Measurements from ENCODE around the gene KCNMA1.
A peak's percentile ranks its signal among the peaks of the same experiment; 100 is the strongest.

KCNMA1 gene

GRCh38 chr10:77229704-77230103 lies 407.9 kb downstream of the KCNMA1 start:
- Histone ChIP-seq H3K9ac (ENCODE audit: low read depth, low read length) (no peak overlapping the region), H3K4me1 (ENCODE audit: control insufficient read depth, insufficient read depth, low read length) (peaks cover 16% of the 10 kb centered on the region), H3K9me3 (replicated peaks; ENCODE audit: low read length) (no peaks in the 10 kb centered on the region), H3K27me3 (ENCODE audit: control insufficient read depth, insufficient read depth, low read length) (no peaks in the 10 kb centered on the region), H3K4me2 (ENCODE audit: low read length) (peak overlapping the region; percentile 3), H3K4me3 (ENCODE audit: low read length) (no peak overlapping the region), H3K36me3 (ENCODE audit: insufficient read depth, low read length) (no peaks in the 10 kb centered on the region)

- H3K9ac ChIP-seq (ENCODE audit: low read depth, low read length) = no peak overlapping the region
- H3K27me3 ChIP-seq (ENCODE audit: control insufficient read depth, insufficient read depth, low read length) = no peaks in the 10 kb centered on the region
These were observed 409.0 kb downstream of the KCNMA1 start for GRCh38 chr10:77228559-77228958.

DNA sequence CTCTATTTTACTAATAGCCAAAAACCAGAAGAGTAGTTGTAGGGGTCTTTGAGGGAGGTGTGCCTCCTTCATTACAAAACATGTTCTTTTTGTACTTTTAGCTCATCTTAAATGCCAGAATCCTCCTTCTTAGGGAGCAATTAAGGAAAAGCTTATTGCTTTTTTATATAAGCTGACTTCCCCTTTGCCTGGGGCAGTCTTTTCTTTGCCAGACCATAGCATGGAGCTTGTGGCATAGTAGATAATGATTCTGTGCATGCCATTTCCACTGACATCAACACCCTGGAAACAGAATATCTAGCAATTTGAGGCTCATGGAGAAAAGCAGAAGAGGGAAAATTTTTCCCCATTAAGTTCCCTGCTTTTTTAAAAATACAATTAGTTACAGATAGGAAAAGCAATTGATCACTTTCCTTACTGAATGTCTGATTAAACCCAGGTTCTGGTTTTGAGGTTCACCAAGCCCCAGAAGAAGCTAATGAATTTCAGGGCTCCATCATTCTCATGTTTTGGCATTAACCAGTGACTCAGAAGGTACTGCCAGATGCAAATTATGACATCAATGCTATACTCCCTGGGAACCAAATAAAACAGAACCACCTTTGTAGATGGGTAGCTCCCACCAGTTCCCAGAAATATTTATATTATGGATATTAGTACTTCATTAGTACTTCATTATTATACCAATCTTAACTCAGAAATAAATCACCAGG lies 410.6 kb downstream of the KCNMA1 start:
- Histone ChIP-seq H3K9me3 (replicated peaks; ENCODE audit: low read length) (no peaks in the 10 kb centered on the region), H3K9ac (ENCODE audit: low read depth, low read length) (no peak overlapping the region), H3K4me2 (ENCODE audit: low read length) (no peak overlapping the region), H3K4me1 (ENCODE audit: control insufficient read depth, insufficient read depth, low read length) (peaks cover 21% of the 10 kb centered on the region), H3K27me3 (ENCODE audit: control insufficient read depth, insufficient read depth, low read length) (no peaks in the 10 kb centered on the region), H3K4me3 (ENCODE audit: low read length) (no peak overlapping the region), H3K36me3 (ENCODE audit: insufficient read depth, low read length) (no peaks in the 10 kb centered on the region)

More at GRCh38 chr10:77228559-77228958, 409.0 kb downstream of the KCNMA1 start:
- Histone ChIP-seq H3K4me3 (ENCODE audit: low read length) (no peak overlapping the region), H3K36me3 (ENCODE audit: insufficient read depth, low read length) (no peaks in the 10 kb centered on the region), H3K4me1 (ENCODE audit: control insufficient read depth, insufficient read depth, low read length) (peaks cover 21% of the 10 kb centered on the region), H3K9me3 (replicated peaks; ENCODE audit: low read length) (no peaks in the 10 kb centered on the region), H3K4me2 (ENCODE audit: low read length) (no peak overlapping the region)

GRCh38 chr10:77226452-77226851 lies 411.2 kb downstream of the KCNMA1 start:
- Histone ChIP-seq H3K4me2 (ENCODE audit: low read length) (no peak overlapping the region), H3K27me3 (ENCODE audit: control insufficient read depth, insufficient read depth, low read length) (no peaks in the 10 kb centered on the region), H3K9ac (ENCODE audit: low read depth, low read length) (no peak overlapping the region), H3K36me3 (ENCODE audit: insufficient read depth, low read length) (no peaks in the 10 kb centered on the region), H3K4me3 (ENCODE audit: low read length) (no peak overlapping the region), H3K9me3 (replicated peaks; ENCODE audit: low read length) (no peaks in the 10 kb centered on the region), H3K4me1 (ENCODE audit: control insufficient read depth, insufficient read depth, low read length) (peaks cover 21% of the 10 kb centered on the region)

DNA sequence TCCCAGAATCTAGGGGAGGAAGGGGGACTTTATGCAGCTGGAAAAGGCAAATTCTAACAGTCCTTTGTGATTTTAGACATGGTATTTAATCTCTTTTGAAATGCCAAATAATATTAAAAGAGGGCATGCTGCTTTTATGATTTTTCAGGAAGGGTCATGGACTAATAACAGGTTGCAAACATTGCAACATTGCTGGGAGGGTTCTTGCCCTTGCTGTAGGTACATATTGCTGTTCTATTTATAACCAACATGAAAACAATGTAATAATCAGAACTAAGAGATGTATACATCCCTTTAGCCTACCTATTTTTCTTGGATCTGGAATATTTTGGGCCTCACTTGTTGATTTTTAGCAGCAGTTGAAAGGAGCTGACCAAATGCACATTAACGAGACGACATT lies 411.6 kb downstream of the KCNMA1 start:
- H3K4me3 ChIP-seq (ENCODE audit: low read length) = no peak overlapping the region
- no peaks in the 10 kb centered on the region for H3K27me3 ChIP-seq (ENCODE audit: control insufficient read depth, insufficient read depth, low read length)
- H3K4me2 ChIP-seq (ENCODE audit: low read length) = no peak overlapping the region
- no peaks in the 10 kb centered on the region for H3K9me3 ChIP-seq (replicated peaks; ENCODE audit: low read length)
- H3K36me3 ChIP-seq (ENCODE audit: insufficient read depth, low read length) = no peaks in the 10 kb centered on the region
- no peak overlapping the region for H3K9ac ChIP-seq (ENCODE audit: low read depth, low read length)
- H3K4me1 ChIP-seq (ENCODE audit: control insufficient read depth, insufficient read depth, low read length) = peaks cover 21% of the 10 kb centered on the region

- Histone ChIP-seq H3K9me3 (replicated peaks; ENCODE audit: low read length) (no peaks in the 10 kb centered on the region), H3K27me3 (ENCODE audit: control insufficient read depth, insufficient read depth, low read length) (no peaks in the 10 kb centered on the region), H3K4me2 (ENCODE audit: low read length) (no peak overlapping the region), H3K4me1 (ENCODE audit: control insufficient read depth, insufficient read depth, low read length) (peaks cover 5% of the 10 kb centered on the region), H3K36me3 (ENCODE audit: insufficient read depth, low read length) (no peaks in the 10 kb centered on the region), H3K4me3 (ENCODE audit: low read length) (no peak overlapping the region), H3K9ac (ENCODE audit: low read depth, low read length) (no peak overlapping the region)
These were observed 413.8 kb downstream of the KCNMA1 start for GRCh38 chr10:77223526-77224460.

DNA sequence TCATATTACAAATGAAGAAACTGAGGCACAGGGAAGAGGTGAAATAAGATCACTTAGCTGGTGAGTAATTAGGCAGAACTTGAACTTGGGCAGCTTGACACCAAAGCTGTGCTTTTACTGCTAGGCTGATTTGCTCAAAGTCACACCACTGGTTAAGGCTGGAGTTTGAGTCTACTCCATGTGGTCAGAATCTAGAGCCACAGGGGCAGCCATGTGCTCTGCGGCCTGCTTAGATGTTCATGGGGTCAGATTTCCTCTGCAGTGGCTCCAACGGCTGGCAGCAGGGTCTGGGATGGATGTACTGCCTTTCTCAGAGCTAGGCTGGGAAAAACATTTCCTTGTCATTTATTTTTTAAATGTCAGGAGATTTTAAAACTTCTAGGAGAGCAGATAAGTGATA lies 417.5 kb downstream of the KCNMA1 start:
- Histone ChIP-seq H3K36me3 (ENCODE audit: insufficient read depth, low read length) (no peaks in the 10 kb centered on the region), H3K9me3 (replicated peaks; ENCODE audit: low read length) (no peaks in the 10 kb centered on the region), H3K4me1 (ENCODE audit: control insufficient read depth, insufficient read depth, low read length) (peaks cover 5% of the 10 kb centered on the region), H3K9ac (ENCODE audit: low read depth, low read length) (no peak overlapping the region), H3K4me2 (ENCODE audit: low read length) (no peak overlapping the region), H3K27me3 (ENCODE audit: control insufficient read depth, insufficient read depth, low read length) (no peaks in the 10 kb centered on the region), H3K4me3 (ENCODE audit: low read length) (no peak overlapping the region)

DNA sequence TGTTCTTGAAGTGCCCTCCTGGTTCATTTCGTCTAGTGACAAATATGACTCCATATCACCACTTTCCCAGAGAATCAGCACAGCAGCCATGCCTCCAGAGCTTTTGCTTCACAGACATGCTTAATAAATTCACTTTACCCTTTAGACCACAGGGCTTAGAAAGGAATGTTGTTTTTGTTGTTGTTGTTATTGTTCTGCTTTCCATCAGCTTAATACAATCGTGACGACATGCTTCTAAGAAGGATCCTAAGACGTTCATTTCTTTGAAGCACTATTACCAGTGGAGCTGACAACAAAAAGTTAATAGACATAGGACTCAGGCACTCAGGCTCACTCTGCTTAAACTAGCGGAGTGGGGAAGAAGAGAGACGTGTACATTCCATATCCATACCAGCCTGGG lies 418.6 kb downstream of the KCNMA1 start:
- H3K27me3 ChIP-seq (ENCODE audit: control insufficient read depth, insufficient read depth, low read length) = no peaks in the 10 kb centered on the region
- peaks cover 3% of the 10 kb centered on the region for H3K4me1 ChIP-seq (ENCODE audit: control insufficient read depth, insufficient read depth, low read length)
- H3K4me2 ChIP-seq (ENCODE audit: low read length) = no peak overlapping the region
- no peak overlapping the region for H3K4me3 ChIP-seq (ENCODE audit: low read length)
- H3K9me3 ChIP-seq (replicated peaks; ENCODE audit: low read length) = no peaks in the 10 kb centered on the region
- H3K9ac ChIP-seq (ENCODE audit: low read depth, low read length) = no peak overlapping the region
- no peaks in the 10 kb centered on the region for H3K36me3 ChIP-seq (ENCODE audit: insufficient read depth, low read length)

DNA sequence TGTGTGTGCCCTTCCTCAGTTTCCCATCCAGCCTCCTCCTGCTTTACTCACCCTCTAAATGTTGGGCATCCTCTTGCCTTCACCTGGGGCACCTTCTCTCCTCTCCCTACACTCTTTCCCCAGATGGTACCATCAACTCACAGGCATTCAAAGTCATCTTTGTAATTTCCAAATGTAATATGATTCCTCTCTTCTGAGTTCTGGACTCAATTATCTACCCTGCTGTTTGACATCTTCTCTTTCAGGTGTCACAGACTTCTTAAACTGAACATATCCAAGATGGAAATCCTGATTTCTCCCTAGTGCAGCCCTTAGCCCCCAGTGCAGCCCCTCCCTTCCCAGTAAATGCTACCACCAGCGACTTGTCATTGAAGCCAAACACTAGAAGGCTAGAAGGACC lies 422.8 kb downstream of the KCNMA1 start:
- no peaks in the 10 kb centered on the region for H3K9me3 ChIP-seq (replicated peaks; ENCODE audit: low read length)

DNA sequence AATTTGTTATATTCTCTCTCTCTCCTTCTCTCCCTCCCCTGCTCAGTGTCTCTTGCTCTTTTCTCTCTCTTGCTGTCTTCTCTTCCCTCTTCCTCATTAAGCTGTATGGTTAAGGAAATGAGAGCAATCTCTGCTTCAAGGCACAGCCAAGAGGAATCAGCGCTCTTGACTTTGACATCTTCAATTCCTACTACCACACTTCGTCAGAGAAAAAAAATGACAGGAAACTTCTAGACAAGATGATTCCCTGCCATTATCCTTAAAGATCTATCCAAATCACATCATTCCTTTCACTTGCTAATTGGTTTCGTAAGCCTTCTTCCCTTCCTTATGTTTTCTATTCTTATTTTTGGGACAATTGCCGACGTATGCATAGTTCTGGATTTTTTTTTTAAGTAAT lies 425.0 kb downstream of the KCNMA1 start:
- H3K27me3 ChIP-seq (ENCODE audit: control insufficient read depth, insufficient read depth, low read length) = no peaks in the 10 kb centered on the region
- no peaks in the 10 kb centered on the region for H3K9me3 ChIP-seq (replicated peaks; ENCODE audit: low read length)
- no peak overlapping the region for H3K9ac ChIP-seq (ENCODE audit: low read depth, low read length)
- no peak overlapping the region for H3K4me3 ChIP-seq (ENCODE audit: low read length)
- no peak overlapping the region for H3K4me2 ChIP-seq (ENCODE audit: low read length)
- no peaks in the 10 kb centered on the region for H3K4me1 ChIP-seq (ENCODE audit: control insufficient read depth, insufficient read depth, low read length)
- no peaks in the 10 kb centered on the region for H3K36me3 ChIP-seq (ENCODE audit: insufficient read depth, low read length)

More for the DNA sequence above, 422.8 kb downstream of the KCNMA1 start:
- Histone ChIP-seq H3K9ac (ENCODE audit: low read depth, low read length) (no peak overlapping the region), H3K4me1 (ENCODE audit: control insufficient read depth, insufficient read depth, low read length) (no peaks in the 10 kb centered on the region), H3K27me3 (ENCODE audit: control insufficient read depth, insufficient read depth, low read length) (no peaks in the 10 kb centered on the region), H3K36me3 (ENCODE audit: insufficient read depth, low read length) (no peaks in the 10 kb centered on the region), H3K4me3 (ENCODE audit: low read length) (no peak overlapping the region), H3K4me2 (ENCODE audit: low read length) (no peak overlapping the region)

GRCh38 chr10:77210645-77211044 lies 427.0 kb downstream of the KCNMA1 start:
- H3K4me2 ChIP-seq (ENCODE audit: low read length) = no peak overlapping the region
- H3K36me3 ChIP-seq (ENCODE audit: insufficient read depth, low read length) = no peaks in the 10 kb centered on the region
- no peak overlapping the region for H3K4me3 ChIP-seq (ENCODE audit: low read length)
- no peak overlapping the region for H3K9ac ChIP-seq (ENCODE audit: low read depth, low read length)
- H3K4me1 ChIP-seq (ENCODE audit: control insufficient read depth, insufficient read depth, low read length) = no peaks in the 10 kb centered on the region
- H3K27me3 ChIP-seq (ENCODE audit: control insufficient read depth, insufficient read depth, low read length) = no peaks in the 10 kb centered on the region
- no peaks in the 10 kb centered on the region for H3K9me3 ChIP-seq (replicated peaks; ENCODE audit: low read length)

Data from skeletal muscle satellite cell (primary cell).